Germinal center (tissue), 1 donor: ENCODE measurements around the gene HCN4.
"Not testable (repeated sequence)": the region's sequence is repeated elsewhere in the genome, so short reads cannot be mapped to it uniquely, and the experiment has no call there.

Experiments used
- DNase-seq: peaks from one replicate; pipeline ENCODE4 v3.0.0; 2012; ENCODE audit warnings: mixed read lengths, low spot score

HCN4 gene

DNA sequence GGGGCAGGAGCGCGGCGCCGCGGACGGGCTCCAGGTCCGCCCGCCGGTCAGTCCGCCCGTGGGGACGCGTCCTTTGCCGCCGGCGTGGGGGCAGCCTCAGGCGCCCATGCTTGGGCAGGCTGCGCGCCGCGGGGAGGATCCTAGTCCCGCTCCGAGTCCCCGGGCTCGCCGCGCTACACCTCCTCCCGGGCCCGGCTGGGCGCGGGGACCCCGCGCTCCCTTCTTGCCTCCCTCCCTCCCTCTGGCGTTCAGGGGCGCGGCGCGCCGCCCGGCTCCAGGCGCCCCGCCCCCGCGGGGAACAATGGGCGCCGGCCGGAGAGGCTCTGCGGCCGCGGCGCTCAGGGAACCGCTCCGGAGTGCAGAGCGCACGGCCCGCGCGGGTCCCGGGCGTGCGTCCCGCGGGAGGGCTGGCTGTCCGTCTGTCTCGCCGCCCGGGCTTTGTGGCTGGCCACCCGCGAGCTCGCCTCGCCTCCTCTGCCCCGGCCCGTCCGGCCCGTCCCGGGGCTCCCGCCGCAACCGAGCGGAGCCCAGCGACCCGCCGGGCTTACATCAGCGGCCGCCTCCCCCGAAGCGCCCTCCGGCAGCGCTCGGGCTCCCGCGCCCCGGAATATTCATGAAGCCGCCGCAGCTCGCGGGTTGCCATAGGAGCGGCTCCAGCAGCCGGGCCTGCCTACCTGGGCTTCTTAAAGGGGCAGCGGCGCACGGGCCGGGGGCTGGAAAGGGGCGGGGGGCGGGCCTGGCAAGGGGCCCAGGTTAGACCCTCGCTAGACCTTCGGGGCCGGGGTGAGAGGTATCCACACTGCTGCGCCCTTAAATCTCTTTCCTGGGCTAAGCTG lies at the start of gene HCN4:
HCN4 (minus strand) TSS at position 658 of the 836 bp plus-strand sequence. CDS start 688 bp downstream, outside the sequence.
- DNase-seq: no peak

DNA sequence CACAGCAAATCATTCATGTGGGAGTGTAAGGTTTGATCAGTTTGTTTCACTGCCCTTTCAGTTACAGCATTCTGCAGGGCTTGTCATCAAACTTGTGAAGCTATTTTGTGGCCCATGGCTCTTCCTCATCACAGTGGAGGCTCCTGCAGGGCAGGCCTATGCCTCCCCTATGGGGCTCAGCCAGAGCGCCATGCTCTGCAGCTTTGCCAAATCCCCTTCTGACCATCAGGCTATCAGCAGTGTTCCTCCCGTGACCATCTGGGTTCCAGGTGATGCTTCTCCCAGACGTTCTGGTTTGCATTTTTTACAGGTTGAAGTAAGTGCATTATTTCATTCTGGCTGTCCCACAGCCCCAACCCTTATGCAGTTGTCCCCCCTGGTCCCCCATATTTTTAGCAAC lies 46.1 kb upstream of the HCN4 start:
- no peak for DNase-seq

DNA sequence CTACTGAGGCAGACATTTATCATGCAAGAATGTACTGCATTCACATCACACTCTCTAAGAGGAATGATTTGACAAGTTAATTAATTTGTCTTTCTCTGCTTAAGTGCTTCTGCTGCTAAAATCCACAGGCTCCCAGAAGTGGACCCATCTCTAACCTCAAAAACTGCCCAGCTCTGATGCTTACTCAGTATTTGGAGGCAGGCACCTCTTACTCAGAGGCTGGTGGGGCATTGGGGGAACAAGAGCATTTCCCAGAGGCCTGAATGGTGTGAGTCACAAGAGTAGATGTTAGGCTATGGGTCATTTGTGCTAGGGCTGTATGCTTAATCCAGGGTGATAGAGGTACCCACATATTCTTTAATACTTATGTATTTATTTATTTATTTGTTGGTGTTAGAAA lies 34.4 kb upstream of the HCN4 start:
- no peak for DNase-seq

DNA sequence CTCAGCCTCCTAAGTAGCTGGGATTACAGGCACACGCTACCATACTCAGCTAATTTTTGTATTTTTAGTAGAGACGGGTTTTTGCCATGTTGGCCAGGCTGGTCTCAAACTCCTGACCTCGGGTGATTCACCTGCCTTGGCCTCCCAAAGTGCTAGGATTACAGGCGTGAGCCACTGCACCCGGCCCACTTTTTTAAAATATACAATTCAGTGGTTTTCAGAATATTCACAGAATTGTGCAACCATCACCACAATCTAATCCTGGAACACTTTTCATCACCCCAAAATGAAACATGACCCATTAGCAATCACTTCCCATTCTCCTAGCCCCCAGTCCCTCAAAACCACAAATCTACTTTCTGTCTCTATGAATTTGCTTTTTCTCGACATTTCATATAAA lies 31.5 kb upstream of the HCN4 start:
- DNase-seq: not testable (repeated sequence)

DNA sequence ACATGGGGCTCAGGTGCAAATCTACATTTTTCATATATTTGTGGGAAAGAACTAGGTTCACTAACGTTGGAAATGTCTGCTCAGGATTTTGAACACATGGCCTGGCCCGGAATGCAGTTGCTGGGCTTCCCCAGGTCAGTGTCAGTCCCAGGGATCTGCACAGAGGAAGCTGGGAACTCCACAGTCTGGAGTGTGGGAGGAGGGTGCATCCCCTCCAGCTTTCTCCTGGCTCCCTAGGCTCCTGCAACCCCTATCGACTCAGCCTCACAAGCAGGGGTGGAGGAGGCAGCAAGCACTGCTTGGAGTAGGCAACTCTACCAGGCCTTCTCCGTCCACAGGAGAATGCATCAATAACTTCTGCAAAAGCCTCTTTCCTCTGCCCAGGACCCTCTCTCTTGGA lies 30.1 kb upstream of the HCN4 start:
- no peak for DNase-seq

DNA sequence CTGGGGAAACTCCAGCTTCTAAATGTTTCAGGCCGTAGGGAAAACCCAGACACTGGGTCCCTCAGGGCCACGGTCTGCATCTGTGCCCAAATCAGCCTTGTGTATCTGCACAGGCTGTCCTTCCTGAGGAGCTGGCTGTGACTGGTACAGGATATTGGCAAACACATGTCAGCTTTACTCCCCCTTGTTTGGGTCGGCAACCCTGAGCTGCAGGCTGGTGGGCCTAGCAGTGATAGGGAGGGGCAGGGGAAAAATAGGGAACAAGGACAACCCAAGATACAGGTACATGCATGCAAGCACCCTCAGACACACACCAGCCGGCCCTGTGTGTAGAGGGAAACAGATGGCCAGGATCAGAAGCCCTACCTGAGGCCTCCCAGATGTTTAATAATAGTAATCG lies 28.7 kb upstream of the HCN4 start:
- no peak for DNase-seq

DNA sequence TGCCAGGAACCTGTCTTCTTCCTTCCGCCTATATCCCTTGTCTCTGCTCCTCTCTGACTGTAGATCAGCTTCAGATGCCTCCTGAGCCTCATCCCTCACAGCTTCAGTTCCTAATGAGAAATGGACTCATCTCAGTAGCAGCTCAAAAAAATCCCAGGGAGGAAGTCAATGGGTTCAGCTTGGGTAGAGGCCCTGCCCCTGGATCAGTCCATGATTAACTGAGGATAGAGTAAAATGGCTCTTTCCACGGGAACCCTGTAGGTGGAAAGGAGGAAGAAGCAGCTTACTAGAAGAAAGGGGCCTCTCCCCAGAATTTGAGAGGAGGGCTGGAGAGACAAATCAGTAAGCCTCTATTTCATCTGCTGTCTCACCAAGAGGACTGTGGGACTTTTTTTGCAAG lies 26.9 kb upstream of the HCN4 start:
- no peak for DNase-seq

DNA sequence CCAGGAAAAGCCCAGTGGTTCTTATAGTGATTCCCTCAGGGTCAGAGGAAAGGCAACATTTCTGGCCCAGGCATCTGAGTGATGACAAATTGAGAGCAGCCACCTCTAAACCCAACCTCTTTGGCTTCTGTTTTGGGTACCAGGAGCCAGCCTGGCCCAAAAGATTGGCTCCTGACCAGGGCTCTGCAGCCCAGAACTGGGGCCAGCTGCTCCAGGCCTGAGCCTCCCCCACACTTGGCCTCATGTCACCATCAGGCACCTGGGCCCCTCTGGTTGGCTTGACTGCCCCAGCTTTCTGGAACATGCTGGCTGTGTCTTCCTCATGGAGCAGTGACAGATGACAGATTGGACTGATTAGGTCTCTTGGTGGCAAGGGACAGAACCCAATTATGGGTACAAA lies 26.0 kb upstream of the HCN4 start:
- no peak for DNase-seq

DNA sequence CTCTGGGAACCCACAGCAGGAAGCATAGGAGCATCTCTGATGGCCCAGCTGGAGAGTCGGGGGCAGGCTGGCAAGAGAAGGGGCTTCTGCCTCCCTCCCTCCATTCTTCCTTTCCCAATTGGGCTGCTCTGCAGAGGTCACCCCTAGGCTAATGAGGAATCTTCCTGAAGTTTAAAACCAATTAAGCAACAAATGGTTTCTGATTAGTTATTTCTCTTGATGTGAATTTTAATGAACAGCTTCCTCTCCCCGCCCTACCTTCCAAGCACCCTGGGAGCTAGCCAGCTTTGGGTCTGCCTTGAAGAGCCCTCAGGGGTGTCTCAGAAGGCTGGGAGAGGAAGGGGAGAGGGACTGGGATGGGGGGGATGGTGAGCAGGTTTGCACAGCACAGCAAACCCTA lies 24.6 kb upstream of the HCN4 start:
- DNase-seq: no peak

DNA sequence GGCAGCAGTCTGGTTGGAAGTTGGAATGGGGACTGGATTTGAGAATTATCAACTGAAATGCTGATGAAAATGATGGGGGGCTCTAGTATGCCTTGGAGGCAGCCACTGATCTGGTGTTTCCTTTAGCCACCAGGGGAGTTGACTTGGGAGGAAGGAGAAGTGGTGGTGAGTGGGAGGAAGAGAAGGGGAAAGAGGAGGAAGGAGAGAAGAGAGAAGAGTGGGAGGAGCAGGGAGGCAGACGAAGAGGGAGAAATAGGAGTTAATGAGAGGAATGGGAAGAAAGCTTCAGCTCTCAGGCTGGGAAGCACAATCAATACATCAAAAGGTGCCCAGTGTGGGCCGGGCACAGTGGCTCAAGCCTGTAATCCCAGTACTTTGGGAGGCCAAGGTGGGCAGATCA lies 23.3 kb upstream of the HCN4 start:
- no peak for DNase-seq

DNA sequence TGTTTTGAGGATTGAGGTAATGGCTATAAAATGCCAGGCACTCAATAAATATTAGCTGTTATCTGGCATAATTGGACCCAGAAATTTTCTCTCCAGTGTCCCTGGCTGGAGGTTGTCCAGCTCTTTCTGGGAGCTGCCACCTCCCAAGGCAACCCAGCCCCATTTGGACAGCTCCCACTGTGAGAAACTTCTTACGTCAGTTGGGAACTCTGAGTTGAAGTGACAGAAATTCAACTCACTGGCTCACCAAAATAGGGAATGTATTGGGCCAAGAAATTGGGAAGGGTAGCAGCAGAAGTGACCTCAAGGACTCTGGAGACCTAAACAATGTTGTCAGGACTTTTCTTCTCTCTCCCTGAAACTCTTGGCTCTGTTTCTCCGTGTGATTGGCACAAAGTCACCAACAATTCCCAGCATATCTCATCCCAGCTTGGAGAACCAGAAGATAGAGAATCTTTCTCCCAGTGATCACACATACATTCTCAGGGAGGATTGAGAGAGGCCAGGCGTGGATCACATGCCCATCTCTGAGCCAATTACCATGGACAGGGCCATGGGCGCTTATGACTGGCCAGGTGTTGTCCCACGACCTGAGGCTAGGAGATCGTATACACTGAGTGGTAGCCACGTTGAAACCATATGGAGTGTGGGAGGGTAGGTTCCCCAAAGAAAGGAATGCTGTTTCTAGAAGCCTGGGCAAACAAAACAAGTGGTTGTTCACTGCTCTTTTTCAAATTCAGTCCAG lies 22.5 kb upstream of the HCN4 start:
- no peak for DNase-seq

DNA sequence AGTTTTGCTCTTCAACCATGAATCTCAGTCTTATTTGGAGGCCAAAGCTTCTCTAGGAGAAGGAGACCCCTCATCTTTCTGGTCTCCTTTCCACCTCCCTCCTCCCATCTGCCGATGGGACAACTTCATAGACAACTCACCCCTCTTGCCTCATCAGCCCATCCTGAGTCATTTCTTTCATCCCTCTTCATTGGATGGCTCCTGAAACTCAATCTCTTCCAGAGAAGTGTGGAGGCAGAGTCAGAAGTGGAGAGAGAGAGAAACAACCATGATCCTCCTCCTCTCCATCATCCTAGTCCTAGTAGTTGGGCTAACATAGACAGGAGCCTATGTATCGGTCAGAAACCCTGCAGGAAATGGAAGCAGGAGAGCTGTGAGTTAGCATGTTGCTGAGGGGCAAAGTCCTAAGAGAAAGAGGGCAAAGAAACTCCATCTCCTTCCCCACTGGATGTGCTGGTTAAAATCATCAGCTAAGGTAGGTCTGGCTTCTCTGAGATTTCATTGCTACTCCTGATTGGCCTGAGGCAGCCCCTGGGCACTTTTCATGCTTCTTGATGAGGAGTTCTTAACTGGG lies 21.3 kb upstream of the HCN4 start:
- no peak for DNase-seq

DNA sequence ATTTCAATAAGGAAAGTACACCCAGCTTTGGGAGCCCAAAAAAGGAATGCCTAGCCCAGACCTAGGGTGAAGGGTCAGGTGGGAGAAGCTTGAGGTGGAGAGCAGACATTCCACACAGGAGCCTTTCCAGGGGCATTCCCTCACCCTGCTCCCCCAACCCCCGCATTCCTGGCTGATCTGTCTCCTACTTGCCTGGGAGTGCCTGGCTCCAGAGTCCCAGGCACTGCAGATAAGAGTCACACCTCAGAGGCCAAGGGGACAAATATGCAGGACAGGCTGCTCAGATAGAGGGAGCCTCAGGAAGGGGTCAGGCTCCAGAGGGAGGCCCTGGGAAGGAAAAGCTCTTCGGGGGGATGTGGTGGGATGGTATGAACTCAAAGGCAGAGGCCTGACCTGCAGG lies 20.8 kb upstream of the HCN4 start:
- DNase-seq: no peak

DNA sequence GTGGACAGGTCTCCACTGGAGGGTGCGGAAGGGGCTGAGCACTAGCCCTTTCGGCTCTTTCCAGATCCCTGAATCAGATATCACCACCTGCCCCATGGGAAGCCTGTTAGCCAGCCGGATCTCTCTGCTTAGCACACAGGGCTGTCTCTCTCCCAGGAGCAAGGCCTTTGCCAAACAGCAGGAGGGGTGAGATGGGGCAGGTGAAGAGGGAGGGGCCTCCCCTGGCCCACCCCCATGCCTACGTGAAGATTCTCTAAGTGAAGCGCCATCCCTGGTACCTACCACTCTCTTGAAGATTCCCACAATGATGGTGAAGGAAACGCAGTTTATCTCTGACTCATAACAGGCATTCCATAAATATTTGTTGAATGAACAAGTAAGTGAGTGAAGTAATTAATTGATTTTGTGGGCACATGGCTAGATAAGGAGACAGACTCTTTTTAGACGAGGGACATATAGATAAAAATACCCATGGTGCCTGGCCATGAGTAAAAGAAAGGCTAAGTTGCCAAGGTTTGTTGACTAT lies 19.6 kb upstream of the HCN4 start:
- DNase-seq: no peak

DNA sequence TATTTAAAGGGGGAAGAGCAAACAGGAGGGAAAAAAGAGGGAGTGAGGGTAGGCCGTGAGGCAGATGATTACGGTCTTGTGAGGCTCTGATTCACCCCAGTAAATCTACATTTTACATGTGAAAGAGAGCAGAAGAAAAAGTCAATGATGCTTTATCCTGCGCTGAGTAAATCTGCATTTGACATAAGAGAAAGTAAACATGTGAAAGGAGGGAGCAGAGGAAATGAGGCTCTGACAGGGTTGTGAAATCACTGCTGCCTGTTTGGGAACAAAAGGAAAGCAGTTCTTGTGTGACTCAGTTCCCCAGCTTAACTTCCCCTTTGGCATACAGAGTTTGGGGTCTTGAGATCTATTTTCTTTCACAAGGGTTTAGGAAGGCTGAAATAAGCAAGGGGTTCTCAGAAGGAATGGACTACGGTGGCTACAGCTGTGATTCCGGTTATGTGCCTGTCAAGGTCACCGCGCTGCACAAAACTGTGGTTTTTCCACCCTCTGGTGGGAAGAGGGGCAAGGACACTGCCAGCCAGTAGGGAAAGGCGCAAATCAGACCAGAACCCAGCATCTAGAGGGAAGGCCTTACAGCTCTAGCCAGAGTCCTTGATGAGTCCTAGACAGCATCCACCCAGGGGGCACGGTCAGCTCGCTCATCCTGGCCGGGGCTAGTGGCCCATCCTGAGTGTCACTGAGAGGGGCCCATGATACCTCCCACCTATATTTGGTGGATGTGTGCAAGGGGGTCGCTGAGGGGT lies 18.9 kb upstream of the HCN4 start:
- no peak for DNase-seq

DNA sequence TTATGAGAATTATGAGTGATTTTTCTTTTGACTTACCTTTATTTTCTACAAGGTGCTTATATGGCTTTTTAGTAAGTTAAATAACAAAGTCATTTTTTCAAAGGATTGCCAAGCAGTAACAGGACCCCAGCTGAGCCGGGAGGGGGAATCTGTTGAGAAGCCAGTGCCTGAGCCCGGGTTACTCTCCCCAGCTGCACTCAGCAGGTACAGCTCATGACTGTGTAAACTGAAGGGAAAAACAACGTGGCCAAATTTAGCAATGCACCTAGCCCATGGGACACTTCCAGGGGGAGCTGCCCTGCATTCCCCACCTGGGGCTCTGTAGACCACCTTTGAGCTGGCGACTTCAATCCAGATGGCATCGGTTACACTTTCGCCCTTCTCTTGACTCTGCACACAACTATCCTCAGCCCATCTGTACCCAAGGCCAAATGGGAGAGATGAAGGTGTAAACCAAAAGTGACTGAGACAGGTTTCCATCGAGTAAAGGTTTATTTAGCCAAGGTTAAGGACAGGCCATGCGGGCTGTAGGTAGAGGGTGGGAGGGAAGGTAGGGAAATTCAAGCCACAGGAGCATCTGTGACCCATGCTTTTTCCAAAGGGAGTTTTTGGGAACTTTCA lies 18.2 kb upstream of the HCN4 start:
- DNase-seq: no peak

DNA sequence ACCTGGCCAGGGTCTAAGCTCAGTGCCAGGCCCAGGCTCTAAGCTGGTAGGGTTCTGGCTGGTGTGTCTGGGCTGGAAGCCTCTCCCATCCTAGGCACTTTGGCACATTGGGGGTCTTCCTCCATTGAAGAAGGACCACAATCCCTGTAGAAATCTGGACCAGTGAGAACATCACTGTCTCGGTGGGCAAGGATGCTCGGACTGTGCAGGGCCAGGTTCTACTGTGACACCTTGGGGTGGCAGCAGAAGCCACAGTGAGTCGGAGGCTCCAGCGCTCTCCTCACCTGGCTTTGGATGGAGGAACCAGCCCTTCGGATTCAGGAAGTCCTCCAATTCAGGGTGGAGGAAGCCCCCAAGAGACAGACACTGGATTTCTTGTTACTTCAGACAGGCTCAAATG lies 17.5 kb upstream of the HCN4 start:
- DNase-seq: no peak

DNA sequence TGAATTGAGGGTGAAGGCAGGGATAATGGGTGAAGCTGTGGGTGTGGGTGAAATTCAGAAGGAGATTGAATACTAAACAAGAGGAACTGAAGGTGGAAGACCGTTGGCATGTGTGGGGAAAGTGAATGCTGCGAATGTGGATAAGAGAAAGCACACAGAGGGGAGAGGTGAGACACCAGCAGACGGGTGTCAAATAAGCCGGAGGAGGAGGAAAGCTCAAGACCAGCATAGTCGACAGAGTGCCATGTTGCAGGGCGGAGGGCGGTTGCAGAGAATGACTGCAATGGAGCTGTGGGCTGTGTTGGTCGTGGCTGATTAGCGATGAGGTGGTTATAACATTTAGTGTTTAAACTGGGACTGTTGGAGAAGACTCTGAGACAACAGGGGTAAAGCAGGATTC lies 16.4 kb upstream of the HCN4 start:
- DNase-seq: no peak

DNA sequence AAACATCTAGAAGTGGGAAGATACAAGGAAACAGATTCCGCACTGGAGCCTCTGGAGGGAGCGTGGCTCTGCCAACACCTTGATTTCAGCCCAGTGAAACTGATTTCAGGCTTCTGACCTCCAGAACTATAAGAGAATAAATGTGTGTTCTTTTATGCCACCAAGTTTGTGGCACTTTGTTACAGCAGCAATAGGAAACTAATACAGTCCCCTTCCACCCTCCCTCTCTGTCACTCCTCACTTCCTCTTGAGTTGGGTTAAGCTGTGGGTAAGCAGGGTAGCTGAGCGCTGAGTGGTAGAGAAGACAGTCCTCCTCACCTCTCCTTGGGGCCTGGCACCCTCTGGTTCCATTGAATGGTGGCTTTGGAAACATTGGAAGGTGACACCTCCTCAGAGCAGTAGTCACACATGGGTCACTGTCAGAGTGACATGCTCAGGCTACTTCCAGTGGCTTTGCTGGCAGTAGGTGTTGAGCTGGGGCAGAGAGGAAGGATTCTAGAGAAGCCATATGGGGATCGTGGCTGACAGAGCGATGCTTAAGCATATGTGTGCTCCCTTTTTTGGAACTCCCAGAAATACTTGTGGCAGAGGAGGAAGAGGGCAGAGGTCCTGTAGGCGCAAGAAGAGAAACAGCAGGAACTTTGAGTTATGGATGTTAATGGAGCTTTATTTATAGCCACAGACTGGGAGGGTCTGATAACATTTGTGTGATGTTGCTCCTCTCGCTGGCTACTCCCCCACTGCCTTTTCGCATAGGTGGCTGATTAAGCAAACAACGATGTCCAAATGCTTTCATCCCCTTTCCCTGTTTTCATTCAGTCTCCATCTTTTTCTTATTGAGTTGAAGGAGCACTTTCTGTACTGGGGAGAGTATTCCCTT lies 14.8 kb upstream of the HCN4 start:
- DNase-seq: no peak

DNA sequence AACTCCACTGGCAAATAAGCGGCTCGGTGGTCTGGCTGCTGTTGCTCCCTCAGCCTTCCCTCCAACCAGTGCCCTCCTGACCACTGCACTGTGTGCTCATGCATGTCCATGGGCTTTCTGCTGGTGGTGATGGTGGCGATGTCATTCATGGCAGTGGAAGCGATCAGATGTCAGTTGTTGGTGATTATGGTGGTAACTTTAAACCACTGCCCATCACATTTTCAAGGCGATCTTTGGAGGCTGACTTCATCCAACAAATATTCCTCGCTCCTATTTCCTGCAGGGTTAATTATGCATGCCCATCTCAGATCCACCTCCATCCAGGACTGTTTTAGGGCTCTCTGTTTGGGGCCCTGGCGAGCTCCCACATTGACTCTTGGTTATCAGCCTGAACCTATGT lies 13.4 kb upstream of the HCN4 start:
- no peak for DNase-seq

DNA sequence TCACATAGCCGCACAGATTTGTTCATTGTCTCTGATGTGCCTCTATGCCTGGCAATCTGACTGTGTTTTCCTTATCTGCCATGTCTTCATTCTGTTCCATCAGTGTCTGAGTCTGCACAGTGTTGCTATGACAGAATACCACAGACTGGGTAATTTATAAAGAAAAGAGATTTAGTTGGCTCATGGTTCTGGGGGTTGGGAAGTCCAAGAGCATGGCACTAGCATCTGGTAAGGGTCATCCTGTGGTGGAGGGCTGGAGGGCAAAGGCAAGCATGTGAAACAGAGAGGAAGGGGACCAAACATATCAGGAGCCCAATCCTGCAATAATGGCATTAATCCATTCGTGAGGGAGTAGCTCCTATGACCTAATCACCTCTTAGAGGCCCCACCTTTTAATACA lies 11.9 kb upstream of the HCN4 start:
- no peak for DNase-seq
